Right renal pelvis (tissue), 4 donors: Measurements from ENCODE around the gene GALNT6. TPM values are rescaled to one million over a fixed set of nuclear protein-coding genes. Genes with fewer than 3 reads are reported as not detected.

ENCODE experiments used
- DNase-seq, 4 donors: peaks; one replicate each; pipeline ENCODE4 v3.0.0-alpha.2; 2013; ENCODE audit warnings: low read depth in 4 of 4, low spot score in 3 of 4, missing footprints in 1 of 4
- polyA plus RNA-seq, 4 donors: library from polyadenylated mRNA; unstranded; fragments of 120-200 nt; gene quantifications; one replicate each; pipeline ENCODE4 v1.2.1, GENCODE V29; 2013; ENCODE audit not compliant: insufficient read length in 4 of 4

The GALNT6 gene, protein sequence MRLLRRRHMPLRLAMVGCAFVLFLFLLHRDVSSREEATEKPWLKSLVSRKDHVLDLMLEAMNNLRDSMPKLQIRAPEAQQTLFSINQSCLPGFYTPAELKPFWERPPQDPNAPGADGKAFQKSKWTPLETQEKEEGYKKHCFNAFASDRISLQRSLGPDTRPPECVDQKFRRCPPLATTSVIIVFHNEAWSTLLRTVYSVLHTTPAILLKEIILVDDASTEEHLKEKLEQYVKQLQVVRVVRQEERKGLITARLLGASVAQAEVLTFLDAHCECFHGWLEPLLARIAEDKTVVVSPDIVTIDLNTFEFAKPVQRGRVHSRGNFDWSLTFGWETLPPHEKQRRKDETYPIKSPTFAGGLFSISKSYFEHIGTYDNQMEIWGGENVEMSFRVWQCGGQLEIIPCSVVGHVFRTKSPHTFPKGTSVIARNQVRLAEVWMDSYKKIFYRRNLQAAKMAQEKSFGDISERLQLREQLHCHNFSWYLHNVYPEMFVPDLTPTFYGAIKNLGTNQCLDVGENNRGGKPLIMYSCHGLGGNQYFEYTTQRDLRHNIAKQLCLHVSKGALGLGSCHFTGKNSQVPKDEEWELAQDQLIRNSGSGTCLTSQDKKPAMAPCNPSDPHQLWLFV
- 1 to 10 TPM; 5.0 to 6.9 (median 5.8) TPM for polyA plus RNA-seq

DNA sequence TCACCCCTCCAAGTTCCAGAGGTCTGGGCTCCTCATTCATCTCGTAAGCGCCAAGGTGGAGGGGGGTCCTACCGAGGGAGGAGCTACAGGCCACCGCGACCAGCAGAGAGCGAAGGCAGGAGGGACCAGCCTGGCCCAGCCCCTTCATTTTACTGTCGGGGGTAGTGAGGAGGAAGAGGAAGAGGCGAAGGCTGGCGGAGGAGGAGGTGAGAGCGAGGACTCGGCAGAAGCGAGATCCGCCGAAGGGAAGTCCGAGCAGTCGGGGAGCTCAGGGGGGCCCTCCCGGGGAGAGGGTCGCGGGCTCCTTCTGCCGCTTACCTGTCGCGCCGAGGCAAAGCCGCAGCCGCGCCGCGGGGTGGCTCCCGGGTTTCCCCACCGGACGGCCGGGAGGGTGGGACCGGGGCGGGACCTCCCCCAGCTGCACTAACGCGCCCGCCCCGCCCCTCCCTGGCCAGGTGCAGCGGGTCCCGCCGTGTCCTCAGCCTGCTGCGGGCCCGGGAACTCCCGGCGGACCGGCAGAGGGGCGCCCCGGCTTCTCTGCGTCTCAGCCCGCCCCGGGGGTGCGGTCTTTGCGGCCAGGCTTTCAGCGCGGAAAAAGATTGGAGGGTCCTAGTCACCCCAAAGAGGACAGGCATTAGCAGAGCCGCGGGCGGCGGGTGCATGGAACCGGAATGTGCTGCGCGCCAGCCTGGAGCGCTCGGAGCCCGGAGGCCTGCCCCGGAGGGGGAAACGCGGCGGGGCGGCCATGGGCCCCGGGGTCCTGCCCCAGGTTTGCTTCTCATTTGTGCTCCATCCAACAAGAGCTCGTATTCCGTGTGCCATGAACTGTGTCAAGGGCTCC, at the start of gene GALNT6:
Gene GALNT6 (minus strand): TSS at position 124 of the 841 bp plus-strand sequence. CDS start 11,625 bp downstream, outside the sequence.
- DNase-seq = no peak

DNA sequence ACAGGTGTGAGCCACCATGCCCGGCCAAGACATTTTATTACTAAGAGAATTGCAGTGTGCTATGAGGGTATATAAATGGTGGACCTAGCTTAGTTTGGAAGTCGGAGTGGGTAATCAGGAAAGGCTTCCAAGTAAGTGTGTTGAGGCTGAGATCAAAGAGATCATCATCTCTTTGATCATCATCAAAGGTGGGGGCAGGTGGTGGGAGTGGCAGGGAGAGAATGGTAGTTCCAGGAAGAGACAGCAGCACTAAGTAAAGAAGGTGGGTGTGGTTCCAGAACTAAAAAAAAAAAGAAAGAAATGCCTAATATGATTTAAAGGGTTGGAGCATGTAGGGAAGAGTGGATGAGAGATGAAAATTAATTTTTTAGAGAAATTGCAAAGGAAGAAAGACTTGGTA, 48.1 kb upstream of the GALNT6 start:
- DNase-seq = no peak

DNA sequence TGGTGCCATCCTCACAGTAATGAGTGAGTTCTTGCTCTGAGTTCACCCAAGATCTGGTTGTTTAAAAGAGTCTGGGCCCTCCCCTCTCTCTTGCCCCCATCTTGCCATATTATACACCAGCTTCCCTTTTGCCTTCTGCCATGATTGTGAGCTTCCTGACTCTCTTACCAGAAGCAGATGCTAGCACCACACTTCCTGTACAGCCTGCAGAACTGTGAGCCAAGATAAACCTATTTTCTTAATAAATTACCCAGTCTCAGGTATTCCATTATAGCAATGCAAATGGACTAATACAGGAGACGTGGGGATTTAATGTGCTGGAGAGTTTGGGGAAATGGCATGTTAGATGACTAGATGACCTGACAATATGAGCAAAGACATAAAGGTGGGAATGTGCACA, 46.2 kb upstream of the GALNT6 start:
- DNase-seq = no peak

DNA sequence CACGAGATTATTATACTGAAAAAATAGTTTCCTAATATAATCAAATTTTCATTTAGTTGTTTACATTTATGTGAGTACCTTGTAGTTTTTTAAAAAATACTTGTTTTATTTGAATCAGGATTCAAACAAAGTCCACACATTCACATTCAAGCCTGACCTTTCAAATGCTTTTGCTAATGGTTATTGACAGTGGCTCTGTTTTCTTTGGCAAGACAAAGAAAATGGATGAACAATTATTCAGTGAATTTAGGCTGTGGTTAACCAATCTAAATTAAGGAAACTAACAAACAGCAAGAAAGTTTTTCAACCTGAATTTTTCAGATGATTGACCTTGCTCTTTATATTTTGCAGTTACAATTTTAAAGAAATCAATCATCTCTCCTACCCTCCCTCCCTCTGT, 43.1 kb upstream of the GALNT6 start:
- no peak for DNase-seq

DNA sequence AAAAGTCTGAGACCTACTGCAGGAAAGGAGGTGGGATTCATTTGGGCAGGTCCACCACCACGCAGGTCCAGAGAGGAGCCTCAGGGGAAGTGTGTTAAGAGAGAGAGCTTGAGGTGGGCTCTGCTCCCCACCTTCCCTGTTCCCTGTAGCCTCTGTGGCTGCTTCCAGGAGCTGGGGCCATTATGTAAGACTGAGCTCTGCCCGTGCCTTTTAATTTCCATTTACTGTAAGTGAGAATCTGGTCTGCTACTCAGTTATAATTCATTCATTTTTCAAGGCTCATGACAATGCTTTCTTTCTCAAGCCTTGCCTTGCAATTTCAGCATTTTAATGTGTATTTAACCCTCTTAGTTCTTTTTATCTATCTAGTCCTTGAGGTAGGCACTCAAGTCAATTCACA, 41.7 kb upstream of the GALNT6 start:
- no peak for DNase-seq

DNA sequence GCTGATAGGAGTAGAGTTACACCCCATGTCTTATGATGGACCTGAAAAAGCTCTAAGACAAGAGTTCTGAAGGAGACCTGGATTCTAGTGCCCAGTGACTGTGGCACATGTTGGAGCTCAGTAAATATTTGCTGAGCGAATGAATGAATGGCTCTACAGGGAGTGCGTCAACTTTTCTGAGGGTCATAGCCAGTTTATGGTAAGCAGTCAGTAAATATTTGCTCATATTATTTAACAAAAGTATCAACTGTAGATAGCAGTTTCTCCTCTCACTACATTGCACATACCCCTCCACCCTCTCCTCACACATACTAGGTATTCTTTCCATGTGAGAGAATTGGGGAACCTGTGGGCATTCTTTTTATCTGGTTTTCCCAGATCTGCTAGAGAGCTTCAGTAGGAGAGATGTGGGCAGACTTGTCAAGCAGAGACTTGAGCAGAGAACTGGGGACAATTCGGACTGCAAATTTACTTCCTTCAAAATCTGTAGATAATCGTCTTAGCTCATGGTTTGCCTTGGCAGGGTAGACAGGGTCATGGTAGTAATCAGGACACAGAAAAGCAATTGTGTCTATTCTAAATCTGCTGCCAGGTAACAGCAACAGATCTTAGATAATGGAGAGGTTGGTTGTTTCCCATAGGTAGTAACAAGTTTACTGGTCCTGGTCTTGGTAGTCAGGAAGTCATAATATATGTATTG, 39.1 kb upstream of the GALNT6 start:
- no peak for DNase-seq

DNA sequence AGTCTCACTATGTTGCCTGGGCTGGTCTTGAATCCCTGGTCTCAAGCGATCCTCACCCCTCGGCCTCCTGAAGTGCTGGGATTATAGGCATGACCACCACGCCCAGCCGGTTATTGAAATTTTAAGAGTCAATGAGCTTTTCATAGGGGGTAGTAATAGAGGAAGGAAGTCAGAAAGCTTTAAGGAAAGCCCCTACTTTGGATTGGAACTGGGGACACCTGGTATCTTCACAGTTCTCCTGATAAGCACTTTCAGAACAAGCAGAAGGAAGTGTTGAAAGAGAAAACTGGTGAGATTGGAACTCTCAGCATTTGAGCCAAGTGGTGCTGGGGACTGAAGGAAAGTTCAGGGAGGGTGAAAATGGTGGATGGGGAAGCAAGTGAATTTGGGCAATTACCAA, 38.5 kb upstream of the GALNT6 start:
- DNase-seq = no peak

DNA sequence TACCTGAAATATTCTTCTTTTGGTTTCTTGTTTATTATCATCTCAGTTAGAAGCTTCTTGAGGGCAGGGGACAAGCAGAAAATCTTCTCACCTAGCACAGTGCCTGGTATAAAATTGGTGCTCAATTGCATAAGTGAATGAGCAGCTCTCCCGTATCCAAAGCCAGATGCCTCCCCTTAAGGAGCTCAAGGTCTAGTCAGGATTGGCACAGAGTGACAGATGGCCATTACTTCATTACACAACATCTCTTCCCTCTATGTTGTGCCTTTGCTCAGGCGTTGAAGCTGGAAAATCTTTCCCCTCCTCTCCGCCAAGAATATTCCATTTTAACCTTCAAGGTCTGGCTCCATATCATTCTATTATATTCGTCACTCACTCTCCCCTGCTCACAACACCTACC, 37.0 kb upstream of the GALNT6 start:
- DNase-seq = no peak

DNA sequence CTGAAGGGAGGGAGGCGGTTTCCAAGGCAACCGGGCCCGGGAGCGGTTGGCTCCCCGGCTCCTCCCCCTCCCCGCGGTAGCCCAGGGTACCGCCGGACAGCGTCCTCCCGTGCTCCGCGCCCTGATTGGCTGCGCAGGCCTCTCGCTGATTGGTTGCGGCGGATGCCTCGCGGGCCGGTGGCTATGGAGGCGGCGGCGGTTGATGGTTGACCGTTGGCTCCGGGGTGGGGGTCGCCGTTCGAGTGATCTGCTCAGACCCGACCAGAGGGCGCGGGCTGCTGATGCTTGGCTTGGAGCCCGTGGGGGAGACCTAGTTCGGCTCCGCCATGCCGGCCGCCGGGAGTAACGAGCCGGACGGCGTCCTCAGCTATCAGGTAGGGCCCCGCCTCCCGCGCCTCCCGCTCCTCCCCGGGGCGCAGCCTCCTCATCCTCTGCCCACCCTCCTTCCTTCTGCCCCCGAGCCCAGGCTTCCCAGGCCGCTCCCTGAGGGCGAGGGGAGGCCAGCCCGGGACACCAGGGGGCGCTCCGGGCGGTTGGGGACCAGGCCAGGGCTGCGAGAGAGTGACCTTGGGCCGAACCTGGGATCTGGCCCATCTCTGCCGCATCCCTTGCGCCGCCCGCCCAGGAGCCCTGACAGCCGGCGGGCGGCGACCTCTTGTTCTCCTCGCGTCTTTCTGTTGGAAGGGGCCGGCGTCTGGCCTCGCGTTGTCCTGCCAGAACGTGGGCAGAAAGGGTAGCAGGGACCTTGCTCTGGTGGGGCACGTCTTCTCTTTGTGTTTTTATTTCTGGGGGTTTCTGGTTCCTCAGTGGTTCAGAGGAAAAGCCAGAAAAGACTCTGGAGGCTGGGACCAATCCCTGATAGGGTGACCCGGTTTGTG, 33.7 kb upstream of the GALNT6 start, which contains the start of gene SLC4A8:
Gene SLC4A8 (plus strand): TSS at position 170 of the 878 bp plus-strand sequence. CDS start 157 bp downstream, at position 327.
- DNase-seq = peak; percentile 84 to 91 (median 88)

DNA sequence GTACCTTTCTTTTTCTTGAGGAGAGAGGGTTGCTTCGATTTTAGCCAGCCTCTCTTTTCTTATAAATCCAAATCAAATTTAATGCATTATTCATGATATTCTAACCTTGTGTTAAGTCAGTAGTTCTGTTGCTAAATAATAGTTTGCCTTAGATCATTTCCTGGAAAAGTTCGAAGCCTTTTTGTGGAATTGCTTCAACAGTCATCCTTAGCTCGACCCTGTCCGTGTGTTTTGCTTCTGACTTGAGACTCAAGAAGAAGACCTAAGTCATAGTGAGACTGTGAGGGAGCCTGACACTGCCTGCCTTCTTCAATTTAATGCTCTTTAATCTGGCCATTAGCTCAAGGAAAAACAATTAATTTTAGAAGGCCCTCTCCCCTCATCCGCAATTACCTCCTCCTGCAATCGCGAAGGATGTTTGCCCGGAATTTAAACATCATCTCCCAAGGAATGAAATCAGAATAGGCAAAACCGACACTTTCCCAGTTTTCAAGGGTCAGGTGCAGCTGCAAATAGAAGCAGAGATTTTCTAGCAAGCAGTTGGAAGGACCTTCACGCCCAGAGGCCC, 33.0 kb upstream of the GALNT6 start:
- no peak for DNase-seq

DNA sequence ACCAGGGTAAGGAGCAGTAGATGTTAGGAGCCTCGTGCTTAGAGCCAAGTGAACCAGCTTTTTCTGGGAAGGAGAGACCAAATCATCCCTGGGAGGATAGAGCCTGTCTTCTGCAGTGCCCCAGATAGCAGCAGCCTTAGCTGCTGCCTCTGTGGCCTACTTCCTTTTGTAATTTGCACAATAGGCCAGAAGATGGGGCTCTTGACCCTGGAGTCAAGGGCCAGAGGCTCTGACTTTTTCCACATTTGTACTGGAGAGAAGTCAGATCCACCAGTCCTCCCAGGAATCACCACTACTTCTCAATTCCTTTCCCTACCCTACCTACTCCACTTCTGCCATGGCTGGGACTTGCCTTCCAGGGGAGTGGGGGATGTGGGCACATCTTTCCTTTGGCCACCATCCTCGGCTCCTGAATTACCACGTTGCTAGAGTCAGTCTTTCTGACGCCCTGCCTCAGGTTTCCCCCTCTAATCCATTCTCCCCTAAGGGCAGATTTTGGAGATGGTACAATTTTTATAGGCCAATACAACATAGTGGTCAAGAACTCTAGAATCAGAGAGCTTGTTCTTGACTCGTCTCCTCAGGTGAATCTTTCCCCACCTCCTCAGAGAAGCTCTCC, 30.2 kb upstream of the GALNT6 start:
- DNase-seq = peak; percentile 56 to 69 (median 57)

DNA sequence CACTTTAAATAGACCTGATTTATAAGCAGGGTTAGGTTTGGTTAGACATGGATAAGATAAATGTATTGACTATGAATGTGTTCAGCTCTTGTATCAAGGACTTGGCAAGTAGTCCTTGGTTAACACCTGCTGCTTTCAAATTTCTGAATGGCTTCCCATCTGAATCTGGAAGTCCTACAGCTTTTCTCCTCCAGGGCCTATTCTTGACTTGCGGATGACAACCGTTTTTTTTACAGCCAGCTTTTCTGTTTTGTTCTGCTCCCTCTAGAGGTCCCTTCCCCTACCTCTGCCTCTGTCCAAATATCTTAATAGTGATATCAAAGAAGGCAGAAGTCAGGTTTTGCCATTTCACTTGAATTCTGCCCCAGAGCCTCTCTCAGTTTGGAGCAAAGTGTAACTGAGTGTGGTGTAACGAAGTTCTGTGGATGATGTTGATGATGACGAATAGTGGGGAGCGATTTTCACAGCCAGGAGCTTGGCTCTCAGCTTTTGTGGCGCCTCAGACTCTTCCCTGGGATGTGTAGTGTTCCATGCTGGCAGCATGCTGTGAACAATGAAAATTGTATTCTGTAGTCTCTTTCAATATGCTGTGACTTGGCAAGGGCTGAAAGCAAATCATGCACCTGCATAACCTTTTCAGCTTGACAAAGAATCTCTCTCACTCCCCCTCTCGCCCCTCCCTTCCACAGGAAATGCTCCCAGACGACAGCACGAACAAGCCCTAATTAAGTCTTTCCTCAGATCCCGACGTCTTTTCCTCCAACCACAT, 28.4 kb upstream of the GALNT6 start:
- no peak for DNase-seq

DNA sequence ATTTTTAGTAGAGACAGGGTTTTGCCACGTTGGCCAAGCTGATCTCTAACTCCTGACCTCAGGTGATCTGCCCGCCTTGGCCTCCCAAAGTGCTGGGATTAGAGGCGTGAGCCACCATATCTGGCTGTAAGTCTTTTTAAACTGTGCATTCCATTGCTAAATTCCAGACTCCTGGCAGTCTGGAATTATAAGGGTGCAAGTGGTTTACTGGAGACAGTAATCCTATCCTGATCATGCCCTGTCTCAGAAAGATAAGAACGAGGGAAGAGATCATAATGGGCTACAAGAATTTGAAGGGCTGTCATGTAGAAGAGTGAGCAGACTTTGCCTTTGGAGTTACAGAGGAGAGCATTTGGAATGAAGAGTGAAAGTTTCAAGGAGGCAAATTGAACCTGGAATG, 26.6 kb upstream of the GALNT6 start:
- no peak for DNase-seq

DNA sequence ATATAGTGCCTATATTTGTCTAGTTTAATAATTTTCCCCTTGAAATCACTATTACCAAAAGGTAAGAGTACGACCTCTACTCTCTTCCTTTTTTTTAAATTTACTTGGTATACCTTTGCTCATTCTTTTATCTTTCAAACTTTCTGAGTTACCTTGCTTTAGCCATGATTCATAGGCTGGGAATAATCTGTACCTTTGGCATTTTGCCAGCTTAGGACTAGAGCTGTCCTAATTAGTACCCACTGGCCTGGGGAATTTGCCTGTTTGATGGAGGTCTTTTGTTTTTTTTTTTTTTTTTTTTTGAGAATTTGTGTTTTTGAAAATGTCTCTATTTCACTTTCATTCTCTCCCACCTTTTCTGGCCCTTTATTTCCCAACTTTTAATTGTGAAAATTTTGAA, 24.7 kb upstream of the GALNT6 start:
- no peak for DNase-seq

DNA sequence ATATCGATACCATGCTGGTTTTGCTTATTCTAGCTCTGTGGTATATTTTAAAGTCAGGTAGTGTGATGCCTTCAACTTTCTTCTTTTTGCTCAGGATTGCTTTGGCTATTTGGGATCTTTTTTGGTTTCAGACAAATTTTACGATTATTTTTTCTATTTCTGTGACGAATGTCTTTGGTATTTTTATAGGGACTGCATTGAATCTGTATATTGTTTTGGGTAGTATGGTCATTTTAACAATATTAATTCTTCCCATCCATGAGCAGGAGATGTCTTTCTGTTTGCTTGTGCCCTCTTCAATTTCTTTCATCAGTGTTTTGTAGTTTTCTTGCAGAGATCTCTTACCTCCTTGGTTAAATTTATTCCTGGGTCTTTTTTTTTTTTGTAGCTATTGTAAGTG, 22.6 kb upstream of the GALNT6 start:
- DNase-seq = no peak

DNA sequence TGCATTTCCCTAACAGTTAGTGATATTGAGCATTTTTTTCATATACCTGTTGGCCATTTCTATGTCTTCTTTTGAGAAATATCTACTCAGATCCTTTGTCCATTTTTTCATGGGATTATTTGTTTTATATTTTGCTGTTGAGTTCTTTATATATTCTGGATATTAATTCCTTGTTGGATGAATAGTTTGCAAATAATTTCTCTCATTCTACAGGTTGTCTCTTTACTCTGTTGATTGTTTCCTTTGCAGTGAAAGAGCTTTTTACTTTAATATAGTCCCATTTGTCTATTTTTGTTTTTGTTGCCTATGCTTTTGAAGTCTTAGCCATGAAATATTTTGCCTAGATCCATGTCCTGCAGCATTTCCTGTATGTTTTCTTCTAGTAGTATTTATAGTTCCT, 21.9 kb upstream of the GALNT6 start:
- no peak for DNase-seq

DNA sequence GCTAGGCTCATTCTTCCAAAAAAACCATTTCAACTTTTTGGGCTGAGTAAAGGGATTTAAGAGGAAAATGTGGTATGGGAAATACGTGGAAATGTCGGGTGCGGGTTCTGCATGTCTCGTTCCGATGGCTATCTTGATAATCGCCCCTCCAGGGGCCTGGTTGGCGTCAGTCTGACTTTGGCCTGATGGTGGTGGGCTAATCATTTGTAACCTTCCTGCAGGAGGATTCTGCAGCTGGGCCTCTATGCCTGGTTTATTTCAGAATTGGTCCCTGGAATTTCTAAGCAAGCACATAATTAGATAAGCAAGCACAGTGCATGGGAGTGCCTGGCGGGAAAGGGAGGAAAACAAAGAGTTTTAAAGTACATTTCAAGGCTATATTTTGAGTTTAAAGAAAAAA, 18.6 kb upstream of the GALNT6 start:
- DNase-seq = no peak

DNA sequence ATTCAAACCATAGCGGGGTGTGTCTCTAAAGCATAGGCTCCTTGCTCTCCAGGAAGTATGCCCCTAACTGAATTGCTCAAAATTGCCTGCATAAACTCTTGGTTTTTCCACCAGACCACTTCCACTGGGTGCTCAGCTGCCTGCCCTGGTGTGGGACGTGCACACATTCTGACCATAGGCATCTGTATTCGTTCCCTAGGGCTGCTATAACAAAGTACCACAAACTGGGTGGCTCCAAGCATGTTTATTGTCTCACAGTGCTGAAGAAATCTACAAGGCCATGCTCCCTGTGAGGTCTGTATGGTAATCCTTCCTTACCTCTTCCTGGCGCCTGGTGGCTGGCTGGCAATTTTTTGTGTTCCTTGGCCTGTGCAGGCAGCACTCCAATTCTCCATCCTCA, 16.4 kb upstream of the GALNT6 start:
- no peak for DNase-seq
